HepG2 (cell line): ENCODE results near the gene CTSA. TPM values are rescaled to one million over a fixed set of nuclear protein-coding genes. Genes with fewer than 3 reads are reported as not detected.

Experiments used
- ARNT ChIP-seq: fragments of 450-650 bp; IDR thresholded peaks from 2 replicates; pipeline ENCODE4 v1.6.1; 2017
- KLF16 ChIP-seq, 2 experiments: sonication (generic) in 1 of 2; formaldehyde crosslinking in 1 of 2; IDR thresholded peaks; 2 replicates each; pipeline versions ENCODE4 v1.6.1 to v1.8.0; 2016 to 2023; ENCODE audit warnings: missing genetic modification reagents in 2 of 2, missing compliant biosample characterization in 1 of 2
- NCOR1 ChIP-seq: fragments of 200-600 bp; sonication (generic); IDR thresholded peaks from 2 replicates; pipeline ENCODE4 v1.7.0; 2017; ENCODE audit warnings: antibody characterized with exemption, low read length, borderline replicate concordance
- SNAPC2 ChIP-seq: sonication (generic); formaldehyde crosslinking; IDR thresholded peaks from 2 replicates; pipeline ENCODE4 v1.8.1; 2022; ENCODE audit warnings: mild to moderate bottlenecking, missing genetic modification reagents
- ZBTB8A ChIP-seq: sonication (generic); formaldehyde crosslinking; IDR thresholded peaks from 2 replicates; pipeline ENCODE4 v1.4.0; 2020; ENCODE audit warnings: mild to moderate bottlenecking, low read depth, missing genetic modification reagents, borderline replicate concordance
- ZFP36L2 ChIP-seq: sonication (generic); formaldehyde crosslinking; IDR thresholded peaks from 2 replicates; pipeline ENCODE4 v1.4.0; 2020; ENCODE audit warnings: missing genetic modification reagents
- ZNF10 ChIP-seq: sonication (generic); formaldehyde crosslinking; IDR thresholded peaks from 2 replicates; pipeline ENCODE4 v1.4.0; 2020; ENCODE audit warnings: mild to moderate bottlenecking, low read depth, missing genetic modification reagents, borderline replicate concordance
- ZNF253 ChIP-seq: sonication (generic); formaldehyde crosslinking; IDR thresholded peaks from 2 replicates; pipeline ENCODE4 v1.8.0; 2022; ENCODE audit warnings: mild to moderate bottlenecking, missing genetic modification reagents, borderline replicate concordance
- ZNF350 ChIP-seq: sonication (generic); formaldehyde crosslinking; IDR thresholded peaks from 2 replicates; pipeline ENCODE4 v1.4.0; 2020; ENCODE audit warnings: mild to moderate bottlenecking, low read depth, missing genetic modification reagents, borderline replicate concordance
- ZNF749 ChIP-seq: sonication (generic); formaldehyde crosslinking; IDR thresholded peaks from 2 replicates; pipeline ENCODE4 v1.8.0; 2022; ENCODE audit warnings: mild to moderate bottlenecking, missing genetic modification reagents, moderate library complexity, borderline replicate concordance
- ZNF792 ChIP-seq: IDR thresholded peaks from 2 replicates; pipeline ENCODE4 v1.6.1; 2016
- polyA plus RNA-seq, 8 experiments: library from polyadenylated mRNA; depleted of rRNA in 3 of 8; stranded (reverse) in 7 of 8; unstranded in 1 of 8; fragments of >200 nt; fragmentation: Illumina TruSeq in 4 of 8; extraction: Trizol in 4 of 8; gene quantifications; 2 replicates each; pipeline versions ENCODE4 v1.2.1 to v1.2.3, GENCODE V29; 2011 to 2016; ENCODE audit warnings: low read depth in 4 of 8, missing spikeins in 1 of 8, mixed read lengths in 1 of 8; ENCODE audit not compliant: insufficient read depth in 1 of 8
- total RNA-seq, 5 experiments: library from RNA; depleted of rRNA; stranded (reverse); fragments of >200 nt; fragmentation: Illumina TruSeq; extraction: Trizol; gene quantifications; 2 replicates each; pipeline ENCODE4 v1.2.3, GENCODE V29; 2016; ENCODE audit warnings: low read depth in 1 of 5
- TF ChIP-seq, protein P1 (sequence below): sonication (generic); formaldehyde crosslinking; IDR thresholded peaks from 2 replicates; pipeline ENCODE4 v1.8.0; 2022; ENCODE audit warnings: missing genetic modification reagents, low read depth, mild to moderate bottlenecking, borderline replicate concordance
- TF ChIP-seq, protein P2 (sequence below): sonication (generic); formaldehyde crosslinking; IDR thresholded peaks from 2 replicates; pipeline ENCODE4 v1.4.0; 2020; ENCODE audit warnings: missing genetic modification reagents
- TF ChIP-seq, protein P3 (sequence below): sonication (generic); formaldehyde crosslinking; IDR thresholded peaks from 2 replicates; pipeline ENCODE4 v1.9.0; 2022; ENCODE audit warnings: missing genetic modification reagents, mild to moderate bottlenecking, borderline replicate concordance
- TF ChIP-seq, protein P4 (sequence below): sonication (generic); formaldehyde crosslinking; IDR thresholded peaks from 2 replicates; pipeline ENCODE4 v1.4.0; 2020; ENCODE audit warnings: missing genetic modification reagents
- TF ChIP-seq, protein P5 (sequence below): sonication (generic); formaldehyde crosslinking; IDR thresholded peaks from 2 replicates; pipeline ENCODE4 v1.8.0; 2022; ENCODE audit warnings: mild to moderate bottlenecking, missing genetic modification reagents, moderate library complexity
- TF ChIP-seq, protein P6 (sequence below): sonication (generic); formaldehyde crosslinking; IDR thresholded peaks from 2 replicates; pipeline ENCODE4 v1.5.0; 2020; ENCODE audit warnings: missing genetic modification reagents

Gene CTSA
- total and polyA plus RNA-seq, 2 of the 13 experiments (the other 11 are each of a cell fraction or from before 2014, with no cell fraction given) = 202 to 231 TPM

DNA sequence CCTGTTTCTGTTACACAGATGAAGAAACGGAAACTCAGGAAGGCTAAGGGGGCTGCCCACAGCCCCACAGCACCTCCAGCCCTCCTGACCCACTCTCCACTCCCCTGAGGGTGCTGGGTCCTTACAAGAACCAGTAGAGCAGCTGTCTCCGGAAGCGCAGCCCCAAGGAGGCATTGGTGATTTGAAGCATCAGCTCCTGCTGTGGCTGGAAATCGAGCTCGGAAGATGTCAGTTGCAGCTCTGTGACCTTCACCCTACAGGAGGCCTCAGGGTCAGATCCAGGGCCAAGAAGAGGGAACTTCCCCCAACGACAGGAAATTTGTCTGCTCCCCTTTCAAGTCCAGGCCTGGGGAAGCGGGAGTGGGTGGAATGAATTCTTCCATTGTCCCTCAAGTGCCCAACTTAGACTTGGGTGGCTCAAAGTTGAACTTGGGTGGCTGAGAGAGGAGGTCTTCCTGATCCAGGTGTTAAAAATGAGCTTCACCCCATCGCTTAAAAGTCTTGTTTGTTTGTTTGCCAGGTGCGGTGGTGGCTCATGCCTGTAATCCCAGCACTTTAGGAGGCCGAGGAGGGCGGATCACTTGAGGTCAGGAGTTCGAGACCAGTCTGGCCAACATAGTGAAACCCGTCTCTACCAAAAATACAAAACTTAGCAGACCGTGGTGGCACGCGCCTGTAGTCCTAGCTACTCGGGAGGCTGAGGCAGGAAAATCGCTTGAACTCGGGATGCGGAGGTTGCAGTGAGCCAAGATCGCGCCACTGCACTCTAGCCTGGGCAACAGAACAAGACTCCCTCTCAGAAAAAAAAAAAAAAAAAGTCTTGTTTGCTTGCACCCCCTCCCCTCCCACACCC lies 18.9 kb downstream of the CTSA start (continued):
- no peak for TF ChIP-seq NCOR1
- TF ChIP-seq, protein P1, sequence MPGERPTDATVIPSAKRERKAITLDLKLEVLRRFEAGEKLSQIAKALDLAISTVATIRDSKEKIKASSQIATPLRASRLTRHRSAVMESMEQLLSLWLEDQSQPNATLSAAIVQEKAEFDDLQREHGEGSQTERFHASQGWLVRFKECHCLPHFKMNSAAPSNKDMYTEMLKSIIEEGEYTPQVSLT (CRISPR knock-in tag) = no peak
- peak; percentile 75; the same call in 1 of the 2 replicates for TF ChIP-seq SNAPC2
- TF ChIP-seq, protein P2, sequence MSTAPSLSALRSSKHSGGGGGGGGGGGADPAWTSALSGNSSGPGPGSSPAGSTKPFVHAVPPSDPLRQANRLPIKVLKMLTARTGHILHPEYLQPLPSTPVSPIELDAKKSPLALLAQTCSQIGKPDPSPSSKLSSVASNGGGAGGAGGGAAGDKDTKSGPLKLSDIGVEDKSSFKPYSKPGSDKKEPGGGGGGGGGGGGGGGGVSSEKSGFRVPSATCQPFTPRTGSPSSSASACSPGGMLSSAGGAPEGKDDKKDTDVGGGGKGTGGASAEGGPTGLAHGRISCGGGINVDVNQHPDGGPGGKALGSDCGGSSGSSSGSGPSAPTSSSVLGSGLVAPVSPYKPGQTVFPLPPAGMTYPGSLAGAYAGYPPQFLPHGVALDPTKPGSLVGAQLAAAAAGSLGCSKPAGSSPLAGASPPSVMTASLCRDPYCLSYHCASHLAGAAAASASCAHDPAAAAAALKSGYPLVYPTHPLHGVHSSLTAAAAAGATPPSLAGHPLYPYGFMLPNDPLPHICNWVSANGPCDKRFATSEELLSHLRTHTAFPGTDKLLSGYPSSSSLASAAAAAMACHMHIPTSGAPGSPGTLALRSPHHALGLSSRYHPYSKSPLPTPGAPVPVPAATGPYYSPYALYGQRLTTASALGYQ = peak; percentile 69; the same call in 1 of the 2 replicates
- no peak for TF ChIP-seq ZNF350
- TF ChIP-seq ARNT = no peak
- no peak for TF ChIP-seq ZNF253
- no peak for TF ChIP-seq ZFP36L2 (CRISPR knock-in tag)
- TF ChIP-seq, protein P3, sequence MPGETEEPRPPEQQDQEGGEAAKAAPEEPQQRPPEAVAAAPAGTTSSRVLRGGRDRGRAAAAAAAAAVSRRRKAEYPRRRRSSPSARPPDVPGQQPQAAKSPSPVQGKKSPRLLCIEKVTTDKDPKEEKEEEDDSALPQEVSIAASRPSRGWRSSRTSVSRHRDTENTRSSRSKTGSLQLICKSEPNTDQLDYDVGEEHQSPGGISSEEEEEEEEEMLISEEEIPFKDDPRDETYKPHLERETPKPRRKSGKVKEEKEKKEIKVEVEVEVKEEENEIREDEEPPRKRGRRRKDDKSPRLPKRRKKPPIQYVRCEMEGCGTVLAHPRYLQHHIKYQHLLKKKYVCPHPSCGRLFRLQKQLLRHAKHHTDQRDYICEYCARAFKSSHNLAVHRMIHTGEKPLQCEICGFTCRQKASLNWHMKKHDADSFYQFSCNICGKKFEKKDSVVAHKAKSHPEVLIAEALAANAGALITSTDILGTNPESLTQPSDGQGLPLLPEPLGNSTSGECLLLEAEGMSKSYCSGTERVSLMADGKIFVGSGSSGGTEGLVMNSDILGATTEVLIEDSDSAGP = peak; percentile 78
- 0 out of 2 replicates have a peak, but pooled peaks have one; percentile 58 for TF ChIP-seq ZNF749 (CRISPR knock-in tag)
- TF ChIP-seq KLF16 (CRISPR knock-in tag; IDR thresholded peaks at IDR 0.05) = no peak; a peak in 1 of 4 replicates
- TF ChIP-seq, protein P4, sequence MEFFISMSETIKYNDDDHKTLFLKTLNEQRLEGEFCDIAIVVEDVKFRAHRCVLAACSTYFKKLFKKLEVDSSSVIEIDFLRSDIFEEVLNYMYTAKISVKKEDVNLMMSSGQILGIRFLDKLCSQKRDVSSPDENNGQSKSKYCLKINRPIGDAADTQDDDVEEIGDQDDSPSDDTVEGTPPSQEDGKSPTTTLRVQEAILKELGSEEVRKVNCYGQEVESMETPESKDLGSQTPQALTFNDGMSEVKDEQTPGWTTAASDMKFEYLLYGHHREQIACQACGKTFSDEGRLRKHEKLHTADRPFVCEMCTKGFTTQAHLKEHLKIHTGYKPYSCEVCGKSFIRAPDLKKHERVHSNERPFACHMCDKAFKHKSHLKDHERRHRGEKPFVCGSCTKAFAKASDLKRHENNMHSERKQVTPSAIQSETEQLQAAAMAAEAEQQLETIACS = no peak
- peak; percentile 48; the same call in 1 of the 2 replicates for TF ChIP-seq ZNF792 (CRISPR knock-in tag)
- TF ChIP-seq ZNF10 (CRISPR knock-in tag) = no peak
- no peak for TF ChIP-seq ZBTB8A (CRISPR knock-in tag)
- TF ChIP-seq, protein P5, sequence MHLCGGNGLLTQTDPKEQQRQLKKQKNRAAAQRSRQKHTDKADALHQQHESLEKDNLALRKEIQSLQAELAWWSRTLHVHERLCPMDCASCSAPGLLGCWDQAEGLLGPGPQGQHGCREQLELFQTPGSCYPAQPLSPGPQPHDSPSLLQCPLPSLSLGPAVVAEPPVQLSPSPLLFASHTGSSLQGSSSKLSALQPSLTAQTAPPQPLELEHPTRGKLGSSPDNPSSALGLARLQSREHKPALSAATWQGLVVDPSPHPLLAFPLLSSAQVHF = no peak
- TF ChIP-seq, protein P6, sequence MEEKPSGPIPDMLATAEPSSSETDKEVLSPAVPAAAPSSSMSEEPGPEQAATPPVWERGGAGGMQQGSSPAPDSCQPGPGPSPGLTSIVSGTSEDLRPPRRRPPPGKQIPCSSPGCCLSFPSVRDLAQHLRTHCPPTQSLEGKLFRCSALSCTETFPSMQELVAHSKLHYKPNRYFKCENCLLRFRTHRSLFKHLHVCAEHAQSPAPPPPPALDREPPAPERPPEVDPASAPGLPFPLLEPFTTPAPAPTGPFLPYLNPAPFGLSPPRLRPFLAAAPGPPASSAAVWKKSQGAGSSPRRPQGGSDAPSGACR = no peak
